GM12874 (cell line): Measurements from ENCODE around the gene DCX.

Source experiments
- TF ChIP-seq, protein P1 (sequence below): IDR thresholded peaks from 2 replicates; pipeline ENCODE4 v1.5.1; 2011; ENCODE audit warnings: low read depth, mild to moderate bottlenecking, control low read depth, low read length, moderate library complexity; ENCODE audit not compliant: insufficient read depth

DCX gene

DNA sequence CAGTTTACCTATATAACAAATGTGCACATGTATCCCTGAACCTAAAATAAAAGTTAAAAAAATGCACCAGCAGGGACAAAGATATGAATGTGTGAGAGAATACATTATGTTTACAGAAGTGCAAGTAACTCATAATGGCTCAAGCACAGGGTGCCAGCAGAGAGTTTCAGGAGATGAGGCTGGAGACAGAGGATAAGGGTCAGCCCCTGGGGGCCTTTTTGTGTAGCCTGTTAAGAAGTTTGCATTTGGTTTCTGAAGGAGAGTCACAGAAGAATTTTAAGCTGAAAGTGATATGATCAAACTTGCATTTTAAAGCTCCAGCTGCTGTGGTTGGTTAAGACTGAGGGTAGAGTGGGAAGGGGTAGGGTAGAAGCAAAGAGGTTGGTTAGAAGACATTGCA lies 93.1 kb downstream of the DCX start:
- TF ChIP-seq, protein P1, sequence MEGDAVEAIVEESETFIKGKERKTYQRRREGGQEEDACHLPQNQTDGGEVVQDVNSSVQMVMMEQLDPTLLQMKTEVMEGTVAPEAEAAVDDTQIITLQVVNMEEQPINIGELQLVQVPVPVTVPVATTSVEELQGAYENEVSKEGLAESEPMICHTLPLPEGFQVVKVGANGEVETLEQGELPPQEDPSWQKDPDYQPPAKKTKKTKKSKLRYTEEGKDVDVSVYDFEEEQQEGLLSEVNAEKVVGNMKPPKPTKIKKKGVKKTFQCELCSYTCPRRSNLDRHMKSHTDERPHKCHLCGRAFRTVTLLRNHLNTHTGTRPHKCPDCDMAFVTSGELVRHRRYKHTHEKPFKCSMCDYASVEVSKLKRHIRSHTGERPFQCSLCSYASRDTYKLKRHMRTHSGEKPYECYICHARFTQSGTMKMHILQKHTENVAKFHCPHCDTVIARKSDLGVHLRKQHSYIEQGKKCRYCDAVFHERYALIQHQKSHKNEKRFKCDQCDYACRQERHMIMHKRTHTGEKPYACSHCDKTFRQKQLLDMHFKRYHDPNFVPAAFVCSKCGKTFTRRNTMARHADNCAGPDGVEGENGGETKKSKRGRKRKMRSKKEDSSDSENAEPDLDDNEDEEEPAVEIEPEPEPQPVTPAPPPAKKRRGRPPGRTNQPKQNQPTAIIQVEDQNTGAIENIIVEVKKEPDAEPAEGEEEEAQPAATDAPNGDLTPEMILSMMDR: no peak

DNA sequence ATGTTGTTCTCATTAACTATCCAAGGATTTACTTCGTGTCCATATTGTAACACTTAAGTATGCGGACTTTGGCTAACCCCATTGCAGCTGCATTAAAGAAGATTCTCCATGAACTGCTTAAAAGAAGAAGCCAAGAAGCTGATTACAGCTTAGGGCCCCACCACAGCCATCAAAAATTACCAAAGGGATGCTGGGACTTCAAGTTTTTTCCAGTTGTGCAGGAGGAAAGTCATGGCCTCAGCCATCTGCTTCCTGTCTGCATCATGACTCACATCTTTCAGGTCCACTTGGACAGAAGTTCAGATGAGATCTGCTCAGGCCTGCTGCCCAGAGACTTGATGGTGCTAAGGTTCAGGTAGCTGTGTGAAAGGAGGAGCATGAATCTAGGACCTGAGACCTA lies 102.9 kb downstream of the DCX start:
- TF ChIP-seq, protein P1: no peak

- TF ChIP-seq, protein P1: no peak
Measured at GRCh38 chrX:111308039-111308438, 104.0 kb downstream of the DCX start.

GRCh38 chrX:111302284-111302683 lies 109.7 kb downstream of the DCX start:
- TF ChIP-seq, protein P1: no peak

GRCh38 chrX:111288841-111289240 lies 123.2 kb downstream of the DCX start:
- TF ChIP-seq, protein P1: no peak

DNA sequence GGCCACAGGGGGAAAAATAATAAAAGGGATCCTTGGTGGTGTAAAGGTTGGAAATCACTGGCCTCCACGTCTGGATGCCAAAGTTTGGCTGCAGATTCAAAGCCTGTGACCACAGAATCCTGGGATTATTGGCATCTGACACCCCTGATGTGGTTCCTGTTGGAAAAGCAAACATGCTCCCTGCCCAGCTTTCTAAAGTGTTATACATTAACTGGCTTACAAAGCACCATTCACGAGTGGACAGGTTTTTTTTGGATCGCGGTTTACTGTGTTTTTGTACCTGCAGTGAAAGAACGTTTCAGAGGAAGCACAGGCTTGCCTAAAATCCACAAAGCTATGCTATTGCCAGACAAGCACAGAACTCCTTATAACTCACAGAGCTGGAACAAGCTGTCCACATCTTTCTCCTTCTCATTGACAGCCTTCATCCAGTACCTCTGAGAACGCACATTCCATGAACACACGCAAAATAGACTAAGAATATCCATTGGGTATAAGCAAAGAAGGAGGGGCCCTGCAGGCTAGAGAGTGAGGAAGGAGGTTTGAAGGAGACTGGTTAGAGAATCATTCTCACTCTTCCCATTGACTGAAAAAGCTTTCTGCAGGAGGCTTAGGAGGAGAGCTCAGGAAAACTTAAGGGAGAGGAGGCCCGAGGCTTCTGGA lies 127.2 kb downstream of the DCX start:
- TF ChIP-seq, protein P1: no peak

GRCh38 chrX:111283446-111283845 lies 128.5 kb downstream of the DCX start:
- TF ChIP-seq, protein P1: no peak

GRCh38 chrX:111282991-111283390 lies 129.0 kb downstream of the DCX start:
- TF ChIP-seq, protein P1: no peak
